DND-41 (cell line): Measurements from ENCODE around the gene SLC2A10.

Experiments
- EZH2 ChIP-seq: IDR thresholded peaks from 3 replicates; pipeline ENCODE4 v1.6.1; 2012; ENCODE audit warnings: borderline replicate concordance, low read depth, mild to moderate bottlenecking, moderate library complexity, low read length, inconsistent platforms; ENCODE audit not compliant: severe bottlenecking
- TF ChIP-seq, protein P1 (sequence below): IDR thresholded peaks from 2 replicates; pipeline ENCODE4 v1.5.1; 2012; ENCODE audit warnings: borderline replicate concordance, low read length, moderate library complexity, mild to moderate bottlenecking; ENCODE audit not compliant: poor library complexity, severe bottlenecking; ENCODE audit errors: extremely low read depth

DNA sequence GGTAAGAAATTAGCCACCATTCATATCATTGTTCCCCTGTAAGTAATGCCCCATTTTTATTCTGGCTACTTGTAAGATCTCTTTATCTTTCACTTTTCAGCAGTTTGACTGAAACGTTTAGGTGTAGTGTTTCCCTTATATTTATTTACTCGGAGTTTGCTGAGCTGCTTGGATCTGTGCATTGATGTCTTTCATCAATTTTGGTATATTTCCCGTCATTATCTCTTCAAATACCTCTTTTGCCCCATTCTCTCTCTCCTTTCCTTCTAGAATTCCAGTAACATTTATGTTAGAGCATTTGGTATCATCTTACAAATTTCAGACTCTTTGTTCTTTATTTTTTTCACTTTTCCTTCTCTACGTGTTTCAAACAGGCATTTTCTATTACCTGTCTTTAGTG lies 49.0 kb upstream of the SLC2A10 start:
- TF ChIP-seq, protein P1, sequence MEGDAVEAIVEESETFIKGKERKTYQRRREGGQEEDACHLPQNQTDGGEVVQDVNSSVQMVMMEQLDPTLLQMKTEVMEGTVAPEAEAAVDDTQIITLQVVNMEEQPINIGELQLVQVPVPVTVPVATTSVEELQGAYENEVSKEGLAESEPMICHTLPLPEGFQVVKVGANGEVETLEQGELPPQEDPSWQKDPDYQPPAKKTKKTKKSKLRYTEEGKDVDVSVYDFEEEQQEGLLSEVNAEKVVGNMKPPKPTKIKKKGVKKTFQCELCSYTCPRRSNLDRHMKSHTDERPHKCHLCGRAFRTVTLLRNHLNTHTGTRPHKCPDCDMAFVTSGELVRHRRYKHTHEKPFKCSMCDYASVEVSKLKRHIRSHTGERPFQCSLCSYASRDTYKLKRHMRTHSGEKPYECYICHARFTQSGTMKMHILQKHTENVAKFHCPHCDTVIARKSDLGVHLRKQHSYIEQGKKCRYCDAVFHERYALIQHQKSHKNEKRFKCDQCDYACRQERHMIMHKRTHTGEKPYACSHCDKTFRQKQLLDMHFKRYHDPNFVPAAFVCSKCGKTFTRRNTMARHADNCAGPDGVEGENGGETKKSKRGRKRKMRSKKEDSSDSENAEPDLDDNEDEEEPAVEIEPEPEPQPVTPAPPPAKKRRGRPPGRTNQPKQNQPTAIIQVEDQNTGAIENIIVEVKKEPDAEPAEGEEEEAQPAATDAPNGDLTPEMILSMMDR = no peak
- TF ChIP-seq EZH2 = no peak
